Endothelial cell of umbilical vein (primary cell): ENCODE data around the gene ZSCAN12. TPM values are rescaled to one million over a fixed set of nuclear protein-coding genes. Genes with fewer than 3 reads are reported as not detected.

Experiments used
- BruUV-seq: library from RNA; stranded (reverse); fragments of 400-500 nt; replicated peaks from 2 replicates; lab custom pipeline; 2021; lab: Mats Ljungman, UMichigan
- CTCF ChIA-PET: fragments of 300-600, 350-600 bp; sonication (Branson Sonifier 250); formaldehyde crosslinking; loops from one replicate; lab custom pipeline; 2021; ENCODE audit warnings: antibody characterized with exemption, inconsistent platforms; lab: Charles Lee
- POLR2A ChIA-PET: fragments of 300-600, 350-600 bp; sonication (Branson Sonifier 250); formaldehyde crosslinking; loops from one replicate; lab custom pipeline; 2021; ENCODE audit warnings: antibody characterized with exemption, inconsistent platforms; lab: Charles Lee
- DNase-seq: peaks from one replicate; pipeline ENCODE4 v3.0.0-alpha.2; 2011; ENCODE audit warnings: low read depth, low spot score
- FAIRE-seq: peaks from 2 replicates; lab custom pipeline; 2011; peaks lifted over from hg19 to GRCh38; lab: Jason Lieb, UNC
- H2AFZ ChIP-seq: 2 replicates; pipeline ENCODE4 v1.6.0; 2012; ENCODE audit warnings: low read depth, low read length, control low read depth, inconsistent platforms
- H3K27ac ChIP-seq: 2 replicates; pipeline ENCODE4 v1.5.1; 2011; ENCODE audit warnings: low read depth, mild to moderate bottlenecking, control low read depth, low read length, moderate library complexity; ENCODE audit not compliant: insufficient read depth
- H3K27me3 ChIP-seq, 2 experiments: 2 replicates each; pipeline versions ENCODE4 v1.6.0 to v1.6.1; 2011; ENCODE audit warnings: low read length in 2 of 2, mixed read lengths in 1 of 2; ENCODE audit not compliant: control insufficient read depth in 2 of 2, insufficient read depth in 2 of 2
- H3K36me3 ChIP-seq, 2 experiments: 2 replicates in 1 of 2; 3 replicates in 1 of 2; pipeline ENCODE4 v1.5.1; 2011; ENCODE audit warnings: low read length in 2 of 2, mild to moderate bottlenecking in 1 of 2, moderate library complexity in 1 of 2; ENCODE audit not compliant: control insufficient read depth in 2 of 2, insufficient read depth in 2 of 2; ENCODE audit errors: extremely low read depth in 1 of 2
- H3K4me1 ChIP-seq: 3 replicates; pipeline ENCODE4 v1.5.1; 2011; ENCODE audit warnings: mild to moderate bottlenecking, low read length; ENCODE audit not compliant: control insufficient read depth, insufficient read depth; ENCODE audit errors: extremely low read depth
- H3K4me2 ChIP-seq: 2 replicates; pipeline ENCODE4 v1.6.1; 2011; ENCODE audit warnings: low read length, control low read depth, mixed read lengths; ENCODE audit not compliant: insufficient read depth
- H3K4me3 ChIP-seq, 3 experiments: fragments of 200-600 bp in 1 of 3; sonication (generic), shearing (Covaris generic) in 1 of 3; replicated peaks in 1 of 3; 2 replicates each; pipeline ENCODE4 v1.5.1; 2011 to 2016; ENCODE audit warnings: control low read depth in 3 of 3, low read length in 3 of 3, mild to moderate bottlenecking in 2 of 3, inconsistent platforms in 1 of 3, low read depth in 1 of 3, moderate library complexity in 1 of 3; ENCODE audit not compliant: insufficient read depth in 1 of 3
- H3K79me2 ChIP-seq: 2 replicates; pipeline ENCODE4 v1.6.0; 2012; ENCODE audit warnings: low read length, inconsistent platforms; ENCODE audit not compliant: control insufficient read depth, insufficient read depth
- H3K9ac ChIP-seq: replicated peaks from 2 replicates; pipeline ENCODE3; 2011; ENCODE audit warnings: low read length, control low read depth; ENCODE audit not compliant: insufficient read depth; ENCODE audit errors: extremely low read depth
- H3K9me1 ChIP-seq: replicated peaks from 3 replicates; pipeline ENCODE4 v1.6.0; 2011; ENCODE audit warnings: mild to moderate bottlenecking, low read length; ENCODE audit not compliant: control insufficient read depth, insufficient read depth; ENCODE audit errors: extremely low read depth
- H3K9me3 ChIP-seq: replicated peaks from 2 replicates; pipeline ENCODE4 v1.5.1; 2012; ENCODE audit warnings: low read length, inconsistent platforms; ENCODE audit not compliant: control insufficient read depth, insufficient read depth
- H4K20me1 ChIP-seq: replicated peaks from 2 replicates; pipeline ENCODE3; 2011; ENCODE audit warnings: mild to moderate bottlenecking, low read length; ENCODE audit not compliant: control insufficient read depth, insufficient read depth; ENCODE audit errors: extremely low read depth
- EZH2 ChIP-seq: IDR thresholded peaks from 2 replicates; pipeline ENCODE4 v1.6.1; 2012; ENCODE audit warnings: borderline replicate concordance, low read depth, mild to moderate bottlenecking, moderate library complexity, low read length, inconsistent platforms; ENCODE audit not compliant: severe bottlenecking
- FOS ChIP-seq: IDR thresholded peaks from 2 replicates; pipeline ENCODE4 v1.6.1; 2011; ENCODE audit warnings: mild to moderate bottlenecking, low read length, moderate library complexity, borderline replicate concordance; ENCODE audit not compliant: insufficient read depth
- GATA2 ChIP-seq: IDR thresholded peaks from 2 replicates; pipeline ENCODE4 v1.7.0; 2011; ENCODE audit warnings: low read depth, mild to moderate bottlenecking, moderate library complexity, mixed read lengths, low read length; ENCODE audit not compliant: insufficient read length, insufficient read depth
- JUN ChIP-seq: IDR thresholded peaks from 2 replicates; pipeline ENCODE4 v1.6.1; 2011; ENCODE audit warnings: borderline replicate concordance, low read depth; ENCODE audit not compliant: insufficient read length, insufficient read depth
- MAX ChIP-seq: IDR thresholded peaks from 2 replicates; pipeline ENCODE4 v1.6.1; 2011; ENCODE audit not compliant: insufficient read depth, insufficient read length
- MYC ChIP-seq: IDR thresholded peaks from one replicate; pipeline ENCODE4 v1.6.1; 2011; ENCODE audit warnings: mild to moderate bottlenecking, low read depth, low read length
- POLR2A ChIP-seq: IDR thresholded peaks from 2 replicates; pipeline ENCODE4 v1.6.1; 2012; ENCODE audit warnings: low read depth, mild to moderate bottlenecking, control low read depth, low read length
- POLR2AphosphoS5 ChIP-seq: IDR thresholded peaks from 2 replicates; pipeline ENCODE4 v1.6.1; 2012; ENCODE audit warnings: low read depth, mild to moderate bottlenecking, control low read depth, low read length, moderate library complexity; ENCODE audit not compliant: insufficient read depth
- dilution Hi-C: fragments of 300-500 bp; cut with MboI; formaldehyde crosslinking; loops from one replicate; pipeline ENCODE4 v1.15.0; 2019; ENCODE audit warnings: low sequenced_read_pairs; ENCODE audit not compliant: extremely low pct_ligation_motif_present
- intact Hi-C: fragments of 100-400 bp; cut with micrococcal nuclease; formaldehyde crosslinking; loops from one replicate; pipeline ENCODE4 v1.10.0; 2022
- polyA plus RNA-seq, 4 experiments: library from polyadenylated mRNA; depleted of rRNA in 3 of 4; stranded (reverse) in 3 of 4; unstranded in 1 of 4; fragments of >200 nt; gene quantifications; 2 replicates each; pipeline versions ENCODE4 v1.2.1 to v1.2.3, GENCODE V29; 2011 to 2012; ENCODE audit warnings: missing spikeins in 1 of 4
- total RNA-seq: library from RNA; stranded (reverse); gene quantifications from 2 replicates; pipeline ENCODE4 v1.2.3, GENCODE V29; 2021

Gene ZSCAN12
- total and polyA plus RNA-seq, 2 donors (not counting 3 experiments of a cell fraction or from before 2014, with no cell fraction given) = 1.3 to 4.4 TPM

- ChIA-PET CTCF (no interaction called here), POLR2A (no interaction called here)
- BruUV-seq = no TSS peak
These were observed 11.2 kb upstream of the ZSCAN12 start for GRCh38 chr6:28410767-28411166.

GRCh38 chr6:28408076-28408802, 8.7 kb upstream of the ZSCAN12 start:
- CTCF ChIA-PET = interaction anchor here (1.3 kb wide), 1 partner anchor 10 kb away, joined by 4 read pairs; no protein-coding TSS in a partner anchor
- FAIRE-seq = no peak

More at GRCh38 chr6:28410767-28411166, 11.2 kb upstream of the ZSCAN12 start:
- Histone ChIP-seq H2AFZ (no peak overlapping the region), H3K4me3 (no peak overlapping the region), H3K36me3 (no peaks in the 10 kb centered on the region), H4K20me1 (no peaks in the 10 kb centered on the region), H3K9me1 (no peaks in the 10 kb centered on the region), H3K79me2 (no peaks in the 10 kb centered on the region), H3K4me2 (no peak overlapping the region), H3K4me1 (no peaks in the 10 kb centered on the region), H3K27me3 (peaks cover 10 to 21% of the 10 kb centered on the region in 2 experiments), H3K9ac (no peak overlapping the region), H3K9me3 (no peaks in the 10 kb centered on the region), H3K27ac (no peak overlapping the region)
- TF ChIP-seq GATA2 (no peak), JUN (no peak), EZH2 (no peak), MAX (no peak), POLR2AphosphoS5 (no peak), FOS (no peak), MYC (no peak), POLR2A (no peak)
- intact Hi-C loops = no loop called here
- dilution Hi-C loops = no loop called here
- DNase-seq = no peak
- no peak for FAIRE-seq

More at GRCh38 chr6:28408076-28408802, 8.7 kb upstream of the ZSCAN12 start:
- no peak overlapping the region for H2AFZ ChIP-seq
- no peak overlapping the region for H3K4me3 ChIP-seq
- H3K79me2 ChIP-seq = no peaks in the 10 kb centered on the region
- BruUV-seq = no TSS peak
- DNase-seq = no peak
- no peaks in the 10 kb centered on the region for H3K4me1 ChIP-seq
- no peak overlapping the region for H3K4me2 ChIP-seq
- intact Hi-C loops = no loop called here
- H3K27me3 ChIP-seq = peaks cover 10 to 21% of the 10 kb centered on the region in 2 experiments
- H3K36me3 ChIP-seq = no peaks in the 10 kb centered on the region
- TF ChIP-seq JUN = no peak
- no peak for TF ChIP-seq MAX
- TF ChIP-seq FOS = no peak
- no peak for TF ChIP-seq POLR2A
- no peak for TF ChIP-seq POLR2AphosphoS5
- H4K20me1 ChIP-seq = no peaks in the 10 kb centered on the region
- no peaks in the 10 kb centered on the region for H3K9me1 ChIP-seq
- POLR2A ChIA-PET = no interaction called here
- no peaks in the 10 kb centered on the region for H3K9me3 ChIP-seq
- no peak overlapping the region for H3K27ac ChIP-seq
- dilution Hi-C loops = no loop called here
- H3K9ac ChIP-seq = no peak overlapping the region
